Body of pancreas (tissue), 4 donors: Measurements from ENCODE around the gene STAMBP.

Experiments
- CTCF ChIP-seq, 7 experiments: fragments of 450-650 bp in 4 of 7; fragments of 200-600 bp in 3 of 7; sonication (generic) in 3 of 7; IDR thresholded peaks; one replicate each; pipeline ENCODE4 v1.5.1; 2016 to 2019; ENCODE audit warnings: antibody characterized with exemption in 7 of 7
- POLR2A ChIP-seq, 3 donors: fragments of 450-650 bp; IDR thresholded peaks; one replicate each; pipeline ENCODE4 v1.6.1; 2016; ENCODE audit warnings: antibody characterized with exemption in 3 of 3, mild to moderate bottlenecking in 2 of 3

DNA sequence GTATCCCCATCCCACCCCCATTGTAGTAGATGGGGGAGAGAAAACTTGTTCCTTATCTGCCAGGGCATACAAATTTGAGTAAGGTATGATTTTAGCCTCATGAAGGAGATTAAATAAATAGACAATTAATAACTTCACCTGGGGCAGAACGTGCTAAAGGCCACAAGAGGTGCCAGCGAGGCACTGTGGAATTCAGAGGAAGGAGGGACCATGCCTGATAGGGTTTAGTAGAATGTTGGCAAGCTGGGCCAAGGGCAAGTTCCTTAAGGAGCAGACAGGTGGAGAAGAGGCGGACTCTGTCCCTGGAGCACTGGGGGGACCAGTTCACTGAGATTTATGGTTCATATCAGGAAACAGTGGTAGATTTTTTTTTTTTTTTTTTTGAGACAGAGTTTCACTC lies 22.5 kb downstream of the STAMBP start:
- TF ChIP-seq CTCF (IDR thresholded peaks at IDR 0.05): peak in 3 of 7 experiments; percentile 10 to 23 (median 16)
- no peak for TF ChIP-seq POLR2A (IDR thresholded peaks at IDR 0.05)
